Calu3 (cell line): ENCODE results near the gene SPANXA1. TPM values are rescaled to one million over a fixed set of nuclear protein-coding genes. Genes with fewer than 3 reads are reported as not detected.
"Not testable (repeated sequence)": the region's sequence is repeated elsewhere in the genome, so short reads cannot be mapped to it uniquely, and the experiment has no call there.

Experiments
- Bru-seq: library from RNA; stranded (reverse); fragments of 400-500 nt; gene quantifications from one replicate; lab custom pipeline; 2021; lab: Mats Ljungman, UMichigan
- BruChase-seq, 2 experiments: library from RNA; stranded (reverse); fragments of 400-500 nt; gene quantifications; one replicate each; lab custom pipeline; 2021; lab: Mats Ljungman, UMichigan
- BruUV-seq: library from RNA; stranded (reverse); fragments of 400-500 nt; replicated peaks from 2 replicates; lab custom pipeline; 2021; lab: Mats Ljungman, UMichigan
- CTCF ChIA-PET: fragments of 300-600 bp; sonication (Branson Sonifier 250); formaldehyde crosslinking; loops from one replicate; lab custom pipeline; 2022; ENCODE audit warnings: antibody characterized with exemption; lab: Charles Lee
- DNase-seq: peaks from one replicate; pipeline ENCODE4 v3.0.0; 2022
- H3K27ac Mint-ChIP-seq: one replicate; pipeline ENCODE4 v1.8.0; 2022; ENCODE audit warnings: mixed read lengths; ENCODE audit not compliant: unreplicated experiment
- H3K27me3 Mint-ChIP-seq: one replicate; pipeline ENCODE4 v1.8.0; 2022; ENCODE audit warnings: mixed read lengths; ENCODE audit not compliant: unreplicated experiment
- H3K36me3 Mint-ChIP-seq: one replicate; pipeline ENCODE4 v1.8.0; 2022; ENCODE audit warnings: mild to moderate bottlenecking, moderate library complexity, mixed read lengths; ENCODE audit not compliant: insufficient read depth, unreplicated experiment
- H3K4me1 Mint-ChIP-seq: one replicate; pipeline ENCODE4 v1.8.0; 2022; ENCODE audit warnings: mild to moderate bottlenecking, low read depth, mixed read lengths; ENCODE audit not compliant: unreplicated experiment
- H3K4me3 Mint-ChIP-seq: one replicate; pipeline ENCODE4 v1.8.0; 2022; ENCODE audit warnings: mild to moderate bottlenecking, low read depth, moderate library complexity, mixed read lengths; ENCODE audit not compliant: unreplicated experiment
- H3K9me3 Mint-ChIP-seq: one replicate; pipeline ENCODE4 v1.8.0; 2022; ENCODE audit warnings: low read depth, mixed read lengths; ENCODE audit not compliant: unreplicated experiment
- intact Hi-C: fragments of 100-400 bp; cut with micrococcal nuclease; formaldehyde crosslinking; loops from one replicate; pipeline ENCODE4 v1.10.0; 2022; ENCODE audit not compliant: unreplicated experiment
- long read RNA-seq: library from polyadenylated mRNA; stranded (forward); transcript quantifications from one replicate; pipeline ENCODE4 v2.0.0, GENCODE V29; 2022
- total RNA-seq: library from RNA; stranded (reverse); gene quantifications from 2 replicates; pipeline ENCODE4 v1.2.3, GENCODE V29; 2022
- TF ChIP-seq, protein P1 (sequence below): fragments of 200-600 bp; IDR thresholded peaks from one replicate; pipeline ENCODE4 v1.8.0; 2022; ENCODE audit warnings: antibody characterized with exemption; ENCODE audit not compliant: unreplicated experiment

Gene SPANXA1
- not detected in 2 replicates for total RNA-seq
- not detected for Bru-seq, nascent RNA
- BruChase-seq, experiment 1, labeled RNA remaining after a 6-hour chase = not detected
- BruChase-seq, experiment 2, labeled RNA remaining after a 2-hour chase = not detected
- long read RNA-seq = 0 reads

DNA sequence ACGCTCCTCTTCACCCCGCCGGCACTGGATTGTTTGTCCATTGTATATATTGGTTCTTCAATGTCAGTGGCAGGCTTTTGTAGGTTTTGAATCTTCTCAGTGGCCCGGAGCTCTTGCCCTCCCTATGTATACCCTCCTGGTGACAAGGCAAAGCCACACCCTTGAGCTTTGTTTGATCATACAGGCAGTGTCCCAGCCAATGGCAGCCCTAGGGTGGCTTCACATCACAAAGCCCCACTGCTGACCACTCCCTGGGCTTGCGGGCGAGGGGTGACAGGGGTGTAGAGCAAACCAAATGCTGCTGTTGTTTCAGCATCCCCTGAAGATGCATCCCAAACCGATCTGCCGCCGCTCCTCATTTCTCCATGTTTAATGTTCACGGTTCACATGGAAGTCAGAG lies at the start of gene SPANXA1:
SPANXA1 (minus strand) TSS at position 101 of the 400 bp plus-strand sequence; CDS start at position 41, 60 bp downstream.
- H3K36me3 Mint-ChIP-seq, H3K4me1 Mint-ChIP-seq, H3K27me3 Mint-ChIP-seq, DNase-seq, H3K27ac Mint-ChIP-seq, CTCF ChIA-PET, H3K4me3 Mint-ChIP-seq, H3K9me3 Mint-ChIP-seq, BruUV-seq, intact Hi-C loops: not testable (repeated sequence)

DNA sequence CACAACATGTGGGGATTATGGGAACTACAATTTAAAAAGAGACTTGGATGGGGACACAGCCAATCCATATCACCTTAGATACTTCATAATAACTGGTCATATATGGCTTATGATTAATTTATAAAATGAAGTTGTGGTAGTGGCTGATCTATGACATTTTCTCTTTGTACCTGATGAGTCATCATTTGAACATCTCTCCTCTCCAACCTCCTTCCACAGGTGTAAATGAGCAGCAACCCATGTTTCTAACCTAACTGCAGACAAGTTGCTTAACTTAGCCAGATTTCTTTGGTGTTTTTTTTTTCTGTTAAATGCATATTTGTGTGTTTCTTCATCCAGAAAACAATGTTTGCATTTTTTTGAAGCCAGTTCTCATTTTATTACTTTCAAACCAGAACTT lies 47.6 kb upstream of the SPANXA1 start:
- no peaks in the 10 kb centered on the region for H3K4me1 Mint-ChIP-seq
- H3K9me3 Mint-ChIP-seq = peaks cover 11% of the 10 kb centered on the region
- H3K27me3 Mint-ChIP-seq = no peaks in the 10 kb centered on the region
- CTCF ChIA-PET = no interaction called here
- no peaks in the 10 kb centered on the region for H3K36me3 Mint-ChIP-seq
- DNase-seq = no peak
- H3K4me3 Mint-ChIP-seq = no peak overlapping the region
- no TSS peak for BruUV-seq
- intact Hi-C loops = no loop called here
- no peak overlapping the region for H3K27ac Mint-ChIP-seq
- TF ChIP-seq, protein P1, sequence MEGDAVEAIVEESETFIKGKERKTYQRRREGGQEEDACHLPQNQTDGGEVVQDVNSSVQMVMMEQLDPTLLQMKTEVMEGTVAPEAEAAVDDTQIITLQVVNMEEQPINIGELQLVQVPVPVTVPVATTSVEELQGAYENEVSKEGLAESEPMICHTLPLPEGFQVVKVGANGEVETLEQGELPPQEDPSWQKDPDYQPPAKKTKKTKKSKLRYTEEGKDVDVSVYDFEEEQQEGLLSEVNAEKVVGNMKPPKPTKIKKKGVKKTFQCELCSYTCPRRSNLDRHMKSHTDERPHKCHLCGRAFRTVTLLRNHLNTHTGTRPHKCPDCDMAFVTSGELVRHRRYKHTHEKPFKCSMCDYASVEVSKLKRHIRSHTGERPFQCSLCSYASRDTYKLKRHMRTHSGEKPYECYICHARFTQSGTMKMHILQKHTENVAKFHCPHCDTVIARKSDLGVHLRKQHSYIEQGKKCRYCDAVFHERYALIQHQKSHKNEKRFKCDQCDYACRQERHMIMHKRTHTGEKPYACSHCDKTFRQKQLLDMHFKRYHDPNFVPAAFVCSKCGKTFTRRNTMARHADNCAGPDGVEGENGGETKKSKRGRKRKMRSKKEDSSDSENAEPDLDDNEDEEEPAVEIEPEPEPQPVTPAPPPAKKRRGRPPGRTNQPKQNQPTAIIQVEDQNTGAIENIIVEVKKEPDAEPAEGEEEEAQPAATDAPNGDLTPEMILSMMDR = no peak

- no peak for DNase-seq
- Mint-ChIP-seq H3K9me3 (peaks cover 15% of the 10 kb centered on the region), H3K36me3 (no peaks in the 10 kb centered on the region), H3K27me3 (no peaks in the 10 kb centered on the region), H3K4me3 (no peak overlapping the region), H3K27ac (no peak overlapping the region), H3K4me1 (no peaks in the 10 kb centered on the region)
- intact Hi-C loops = no loop called here
- no TSS peak for BruUV-seq
- CTCF ChIA-PET = no interaction called here
- TF ChIP-seq, protein P1 = no peak
These were observed 34.8 kb upstream of the SPANXA1 start for GRCh38 chrX:141619336-141619735.

- no TSS peak for BruUV-seq
- Mint-ChIP-seq H3K36me3 (no peaks in the 10 kb centered on the region), H3K4me3 (no peak overlapping the region), H3K27ac (no peak overlapping the region), H3K4me1 (no peaks in the 10 kb centered on the region), H3K9me3 (peaks cover 13% of the 10 kb centered on the region), H3K27me3 (no peaks in the 10 kb centered on the region)
- CTCF ChIA-PET = no interaction called here
- TF ChIP-seq, protein P1 = no peak
- no peak for DNase-seq
- intact Hi-C loops = no loop called here
These were observed 24.6 kb upstream of the SPANXA1 start for GRCh38 chrX:141609111-141609510.

- H3K4me3 Mint-ChIP-seq, H3K36me3 Mint-ChIP-seq, H3K27me3 Mint-ChIP-seq, CTCF ChIA-PET, DNase-seq, H3K27ac Mint-ChIP-seq, H3K4me1 Mint-ChIP-seq, H3K9me3 Mint-ChIP-seq, BruUV-seq, intact Hi-C loops: not testable (repeated sequence)
These were observed 4.9 kb upstream of the SPANXA1 start, which contains the start of gene SPANXA2 for GRCh38 chrX:141589408-141589807. SPANXA2 (plus strand) TSS chrX:141589708; CDS start chrX:141589768, 60 bp downstream.

- BruUV-seq, CTCF ChIA-PET, intact Hi-C loops, H3K4me3 Mint-ChIP-seq, H3K4me1 Mint-ChIP-seq, H3K36me3 Mint-ChIP-seq, H3K27me3 Mint-ChIP-seq, H3K9me3 Mint-ChIP-seq, H3K27ac Mint-ChIP-seq, DNase-seq: not testable (repeated sequence)
These were observed 42.0 kb downstream of the SPANXA1 start for GRCh38 chrX:141542551-141542950.
